OCI-LY3 (cell line): ENCODE measurements around the gene ZNRF1.

Experiments
- CTCF ChIP-seq: fragments of 200-600, 300-600 bp; sonication (generic); IDR thresholded peaks from 2 replicates; pipeline ENCODE4 v1.5.1; 2014; ENCODE audit warnings: antibody characterized with exemption, low read length, low read depth
- EZH2phosphoT487 ChIP-seq: fragments of 200-600 bp; shearing (Covaris generic); IDR thresholded peaks from 2 replicates; pipeline ENCODE4 v1.6.1; 2018; ENCODE audit warnings: antibody characterized with exemption, mixed run types, low read depth

- no peak for TF ChIP-seq CTCF
- no peak for TF ChIP-seq EZH2phosphoT487
These were observed 33.8 kb downstream of the ZNRF1 start for GRCh38 chr16:75032655-75033054.
